ENCODE measurements around the gene EXOC4.
"Not testable (repeated sequence)": the region's sequence is repeated elsewhere in the genome, so short reads cannot be mapped to it uniquely, and the experiment has no call there.

The EXOC4 gene

GRCh38 chr7:133584956-133585668, 332.2 kb downstream of the EXOC4 start:
- DNase-seq: no peak

GRCh38 chr7:133586253-133586652, 333.4 kb downstream of the EXOC4 start:
- DNase-seq: no peak

- DNase-seq: no peak
Measured at GRCh38 chr7:133587903-133588302, 335.0 kb downstream of the EXOC4 start.

- DNase-seq: no peak
Measured at GRCh38 chr7:133590795-133591194, 337.9 kb downstream of the EXOC4 start.

GRCh38 chr7:133591704-133592340, 338.9 kb downstream of the EXOC4 start:
- DNase-seq: no peak

- no peak for DNase-seq
Measured at GRCh38 chr7:133593561-133593960, 340.7 kb downstream of the EXOC4 start.

GRCh38 chr7:133601617-133602016, 348.7 kb downstream of the EXOC4 start:
- no peak for DNase-seq

GRCh38 chr7:133602291-133602690, 349.4 kb downstream of the EXOC4 start:
- DNase-seq: no peak

GRCh38 chr7:133606991-133607390, 354.1 kb downstream of the EXOC4 start:
- DNase-seq: no peak

GRCh38 chr7:133609806-133610205, 356.9 kb downstream of the EXOC4 start:
- DNase-seq: no peak

- no peak for DNase-seq
Measured at GRCh38 chr7:133611955-133612354, 359.1 kb downstream of the EXOC4 start.

- no peak for DNase-seq
Measured at GRCh38 chr7:133613250-133613790, 360.4 kb downstream of the EXOC4 start.

GRCh38 chr7:133614251-133614650, 361.4 kb downstream of the EXOC4 start:
- no peak for DNase-seq

GRCh38 chr7:133618970-133619369, 366.1 kb downstream of the EXOC4 start:
- DNase-seq: no peak

- DNase-seq: no peak
Measured at GRCh38 chr7:133619491-133619890, 366.6 kb downstream of the EXOC4 start.

- DNase-seq: no peak
Measured at GRCh38 chr7:133623721-133624120, 370.8 kb downstream of the EXOC4 start.

GRCh38 chr7:133625046-133625445, 372.2 kb downstream of the EXOC4 start:
- no peak for DNase-seq

GRCh38 chr7:133629701-133630100, 376.8 kb downstream of the EXOC4 start:
- no peak for DNase-seq

GRCh38 chr7:133633055-133633454, 380.2 kb downstream of the EXOC4 start:
- DNase-seq: no peak

GRCh38 chr7:133635541-133635940, 382.7 kb downstream of the EXOC4 start:
- DNase-seq: no peak

- no peak for DNase-seq
Measured at GRCh38 chr7:133638857-133639256, 386.0 kb downstream of the EXOC4 start.

- no peak for DNase-seq
Measured at GRCh38 chr7:133641436-133641835, 388.6 kb downstream of the EXOC4 start.

- no peak for DNase-seq
Measured at GRCh38 chr7:133642907-133643306, 390.0 kb downstream of the EXOC4 start.

GRCh38 chr7:133643652-133644051, 390.8 kb downstream of the EXOC4 start:
- not testable (repeated sequence) for DNase-seq
